ENCODE results near the gene UBXN7. TPM values are rescaled to one million over a fixed set of nuclear protein-coding genes. Genes with fewer than 3 reads are reported as not detected.

Gene UBXN7
- total and polyA plus RNA-seq, 9 of the 15 experiments (the other 6 are each of a cell fraction or from before 2014, with no cell fraction given), result 3.5 to 44.6 (median 13.4) TPM

- in situ Hi-C loops (cut with MboI) (no loop called here), intact Hi-C loops (cut with micrococcal nuclease) (loop anchor here (5.0 kb wide), 4 partner anchors 83 to 182 kb away; partner anchors contain the start of genes RNF168, SMCO1 and UBXN7)
- ChIA-PET POLR2A (interaction anchor here (2.5 to 3.4 kb wide), 2 partner anchors 10 to 18 kb away, joined by 14 to 51 read pairs; partner anchors contain the start of gene DYNLT2B), CTCF (ENCODE audit: low intra/inter-chr PET ratio) (no interaction called here)
- Histone ChIP-seq H3K4me2 (ENCODE audit: insufficient read depth, low read length) (peak overlapping the region; percentile 100), H3K79me2 (ENCODE audit: control insufficient read depth, insufficient read depth, low read length) (peaks cover 67% of the 10 kb centered on the region), H3K4me3 (peak overlapping the region; percentile 54; the same call in 1 of the 2 replicates), H3K9me1 (ENCODE audit: control insufficient read depth, insufficient read depth, low read length) (no peaks in the 10 kb centered on the region), H3K27me3 (ENCODE audit: control insufficient read depth in 2 of 2, insufficient read depth in 2 of 2, low read length in 2 of 2) (no peaks in the 10 kb centered on the region), H4K20me1 (replicated peaks; ENCODE audit: control insufficient read depth, insufficient read depth, low read length) (no peaks in the 10 kb centered on the region), H3K9ac (ENCODE audit: insufficient read depth in 1 of 2, low read depth in 2 of 2, low read length in 2 of 2) (peak overlapping the region; percentile 15 to 18; a peak in 2 of 4 replicates), H3K27ac (ENCODE audit: extremely low read depth, low read depth, low read length) (no peak overlapping the region; the same call in 2 of the 3 replicates), H2AFZ (ENCODE audit: low read depth, low read length) (peak overlapping the region; percentile 41; the same call in 1 of the 2 replicates), H3K4me1 (replicated peaks in 1 of 2; ENCODE audit: control insufficient read depth in 2 of 2, insufficient read depth in 2 of 2, low read length in 2 of 2) (peaks cover 12 to 26% of the 10 kb centered on the region in 2 experiments), H3K9me3 (replicated peaks; ENCODE audit: control insufficient read depth, insufficient read depth, low read depth, low read length) (no peaks in the 10 kb centered on the region), H3K36me3 (ENCODE audit: control insufficient read depth, insufficient read depth, low read length) (peaks cover 14% of the 10 kb centered on the region)
- 85% methylated on average over 9 of the region's 12 CpGs for WGBS (ENCODE audit: insufficient coverage, low coverage, missing lambda C conversion rate)
- FAIRE-seq (no peak), DNase-seq (ENCODE audit: extremely low read depth in 1 of 4, low spot score in 3 of 4) (peak in 3 of 4 experiments; percentile 23 to 39 (median 36)), ATAC-seq (no peak)
- TF ChIP-seq HEY1 (CRISPR knock-in tag; IDR thresholded peaks at IDR 0.05; ENCODE audit: borderline replicate concordance) (no peak), POLR2G (IDR thresholded peaks at IDR 0.05; ENCODE audit: low read depth, low read length) (peak; percentile 52), NCOR1 (IDR thresholded peaks at IDR 0.05) (no peak), TCF7L2 (IDR thresholded peaks at IDR 0.05; ENCODE audit: low read depth, low read length) (no peak), RBFOX2 (IDR thresholded peaks at IDR 0.05; ENCODE audit: low read depth, low read length) (peak; percentile 50; the same call in 1 of the 2 replicates), KLF10 (CRISPR knock-in tag; IDR thresholded peaks at IDR 0.05) (no peak), ZNF609 (CRISPR knock-in tag; IDR thresholded peaks at IDR 0.05; ENCODE audit: borderline replicate concordance) (0 out of 2 replicates have a peak, but pooled peaks have one; percentile 38), NFE2L1 (tag; IDR thresholded peaks at IDR 0.05; ENCODE audit: borderline replicate concordance, low read depth) (no peak), VEZF1 (CRISPR knock-in tag; IDR thresholded peaks at IDR 0.05) (peak; percentile 38; the same call in 1 of the 2 replicates), FOXK2 (conservative IDR thresholded peaks at IDR 0.05 in 1 of 2, IDR thresholded peaks at IDR 0.05 in 1 of 2; ENCODE audit: low read depth in 2 of 2) (no peak), SP1 (CRISPR knock-in tag; IDR thresholded peaks at IDR 0.05) (no peak), DDX20 (tag; IDR thresholded peaks at IDR 0.05; ENCODE audit: low read depth) (no peak), PKNOX1 (IDR thresholded peaks at IDR 0.05) (no peak), NCOA6 (IDR thresholded peaks at IDR 0.05) (no peak)
- BruUV-seq (replicated peaks), result no TSS peak
These were observed 96.7 kb downstream of the UBXN7 start for GRCh38 chr3:196335503-196335948.

All from K562 (cell line).